GM21526 (cell line): ENCODE results near the gene ITPKA.

ENCODE experiments used
- ATAC-seq: cut with Tn5 transposase; IDR thresholded peaks from one replicate; pipeline ENCODE4 v1.9.1; 2021; ENCODE audit warnings: moderate library complexity; ENCODE audit not compliant: unreplicated experiment, low FRiP score

Gene ITPKA

GRCh38 chr15:41507820-41508290 lies 14.2 kb downstream of the ITPKA start:
- ATAC-seq = no peak

- no peak for ATAC-seq
These were observed 17.1 kb downstream of the ITPKA start for GRCh38 chr15:41510728-41511127.

- no peak for ATAC-seq
These were observed 17.7 kb downstream of the ITPKA start for GRCh38 chr15:41511331-41511898.

GRCh38 chr15:41511899-41512369 lies 18.3 kb downstream of the ITPKA start:
- ATAC-seq = no peak

GRCh38 chr15:41512512-41512939 lies 18.9 kb downstream of the ITPKA start:
- ATAC-seq = no peak

- no peak for ATAC-seq
These were observed 19.3 kb downstream of the ITPKA start for GRCh38 chr15:41512940-41513505.

GRCh38 chr15:41513506-41514227 lies 20.0 kb downstream of the ITPKA start, which contains the start of gene LTK:
Gene LTK (minus strand): TSS chr15:41513827. CDS start chr15:41513709, 118 bp downstream.
- no peak for ATAC-seq

- ATAC-seq = no peak
These were observed 24.3 kb downstream of the ITPKA start for GRCh38 chr15:41517895-41518449.

GRCh38 chr15:41520636-41521035 lies 27.0 kb downstream of the ITPKA start:
- ATAC-seq = no peak

GRCh38 chr15:41521614-41522013 lies 27.9 kb downstream of the ITPKA start:
- no peak for ATAC-seq

GRCh38 chr15:41523097-41523496 lies 29.4 kb downstream of the ITPKA start:
- no peak for ATAC-seq

GRCh38 chr15:41530363-41530956 lies 36.8 kb downstream of the ITPKA start:
- no peak for ATAC-seq

- ATAC-seq = no peak
These were observed 41.9 kb downstream of the ITPKA start for GRCh38 chr15:41535544-41535943.

GRCh38 chr15:41536866-41537265 lies 43.2 kb downstream of the ITPKA start:
- ATAC-seq = no peak

GRCh38 chr15:41543521-41543870 lies 49.8 kb downstream of the ITPKA start:
- no peak for ATAC-seq

GRCh38 chr15:41544650-41545015 lies 51.0 kb downstream of the ITPKA start:
- no peak for ATAC-seq

- no peak for ATAC-seq
These were observed 51.5 kb downstream of the ITPKA start for GRCh38 chr15:41545218-41545617.

GRCh38 chr15:41546851-41547786 lies 53.4 kb downstream of the ITPKA start:
- ATAC-seq = no peak

GRCh38 chr15:41550066-41550775 lies 56.5 kb downstream of the ITPKA start:
- no peak for ATAC-seq
